ENCODE results near the gene ARHGAP21.

Gene ARHGAP21

GRCh38 chr10:24698270-24698669 is 25.4 kb downstream of the ARHGAP21 start:
- peaks cover 0 to 3% of the 10 kb centered on the region in 2 experiments for H3K36me3 ChIP-seq (ENCODE audit: control insufficient read depth in 1 of 2, insufficient read depth in 2 of 2, low read length in 2 of 2)
- H2AFZ ChIP-seq (ENCODE audit: insufficient read depth, low read length, poor library complexity), result no peak overlapping the region
- peaks cover 9% of the 10 kb centered on the region for H3K79me1 ChIP-seq (ENCODE audit: low read length)
- H3K4me3 ChIP-seq (ENCODE audit: low read depth, low read length), result no peak overlapping the region
- no CpG with 5 or more reads among the region's 3 CpGs for WGBS (ENCODE audit: extremely low coverage, insufficient coverage, insufficient read length)
- peaks cover 13% of the 10 kb centered on the region for H3K79me2 ChIP-seq (ENCODE audit: control insufficient read depth, insufficient read depth, low read length, poor library complexity)
- H3K18ac ChIP-seq (ENCODE audit: low read length), result no peak overlapping the region
- peaks cover 14 to 23% of the 10 kb centered on the region in 2 experiments for H3K4me1 ChIP-seq (ENCODE audit: control insufficient read depth in 1 of 2, insufficient read depth in 2 of 2, low read length in 2 of 2)
- no peak overlapping the region for H3K27ac ChIP-seq (ENCODE audit: low read depth, low read length)
- H3K23ac ChIP-seq (ENCODE audit: low read length), result no peak overlapping the region
- H3K27me3 ChIP-seq (ENCODE audit: insufficient read depth, low read length), result no peaks in the 10 kb centered on the region
- peak overlapping the region; percentile 90 for H3K4ac ChIP-seq (ENCODE audit: low read depth, low read length)
- no peak overlapping the region for H2AK5ac ChIP-seq (ENCODE audit: low read length)
- H2BK120ac ChIP-seq (ENCODE audit: insufficient read depth, low read length, poor library complexity), result no peak overlapping the region
- H2BK5ac ChIP-seq (ENCODE audit: low read depth, low read length, poor library complexity), result no peak overlapping the region
- no peak overlapping the region for H4K12ac ChIP-seq (ENCODE audit: low read depth, low read length)
- no peak overlapping the region for H3K9ac ChIP-seq (ENCODE audit: low read length)
- no peak for DNase-seq
- no peak overlapping the region for H3K4me2 ChIP-seq (ENCODE audit: low read length)
- no peak overlapping the region for H4K91ac ChIP-seq (ENCODE audit: low read depth, low read length)
- H2BK12ac ChIP-seq (ENCODE audit: low read length), result no peak overlapping the region
- H3K14ac ChIP-seq (ENCODE audit: low read length), result no peak overlapping the region
- no peak overlapping the region for H4K8ac ChIP-seq (ENCODE audit: low read depth, low read length)
- H3K9me3 ChIP-seq (ENCODE audit: insufficient read depth, low read depth, low read length), result peaks cover 2% of the 10 kb centered on the region

GRCh38 chr10:24697080-24697479 is 26.6 kb downstream of the ARHGAP21 start:
- no peak overlapping the region for H3K14ac ChIP-seq (ENCODE audit: low read length)
- no peak overlapping the region for H3K4me2 ChIP-seq (ENCODE audit: low read length)
- no peak overlapping the region for H2AFZ ChIP-seq (ENCODE audit: insufficient read depth, low read length, poor library complexity)
- H3K79me2 ChIP-seq (ENCODE audit: control insufficient read depth, insufficient read depth, low read length, poor library complexity), result peaks cover 13% of the 10 kb centered on the region
- H3K9me3 ChIP-seq (ENCODE audit: insufficient read depth, low read depth, low read length), result peaks cover 2% of the 10 kb centered on the region
- H4K8ac ChIP-seq (ENCODE audit: low read depth, low read length), result no peak overlapping the region
- H3K18ac ChIP-seq (ENCODE audit: low read length), result no peak overlapping the region
- no peak overlapping the region for H4K91ac ChIP-seq (ENCODE audit: low read depth, low read length)
- H3K9ac ChIP-seq (ENCODE audit: low read length), result no peak overlapping the region
- no peak overlapping the region for H2BK12ac ChIP-seq (ENCODE audit: low read length)
- peaks cover 14 to 23% of the 10 kb centered on the region in 2 experiments for H3K4me1 ChIP-seq (ENCODE audit: control insufficient read depth in 1 of 2, insufficient read depth in 2 of 2, low read length in 2 of 2)
- H3K27me3 ChIP-seq (ENCODE audit: insufficient read depth, low read length), result no peaks in the 10 kb centered on the region
- no peak overlapping the region for H3K23ac ChIP-seq (ENCODE audit: low read length)
- H3K79me1 ChIP-seq (ENCODE audit: low read length), result peaks cover 9% of the 10 kb centered on the region
- no peak overlapping the region for H2BK120ac ChIP-seq (ENCODE audit: insufficient read depth, low read length, poor library complexity)
- H3K4ac ChIP-seq (ENCODE audit: low read depth, low read length), result peak overlapping the region; percentile 15
- no peak overlapping the region for H2BK5ac ChIP-seq (ENCODE audit: low read depth, low read length, poor library complexity)
- WGBS (ENCODE audit: extremely low coverage, insufficient coverage, insufficient read length), result no CpG with 5 or more reads among the region's 2 CpGs
- no peak for DNase-seq
- H3K27ac ChIP-seq (ENCODE audit: low read depth, low read length), result no peak overlapping the region
- peaks cover 0 to 3% of the 10 kb centered on the region in 2 experiments for H3K36me3 ChIP-seq (ENCODE audit: control insufficient read depth in 1 of 2, insufficient read depth in 2 of 2, low read length in 2 of 2)
- no peak overlapping the region for H3K4me3 ChIP-seq (ENCODE audit: low read depth, low read length)
- no peak overlapping the region for H4K12ac ChIP-seq (ENCODE audit: low read depth, low read length)
- H2AK5ac ChIP-seq (ENCODE audit: low read length), result no peak overlapping the region

- Histone ChIP-seq H3K36me3 (ENCODE audit: control insufficient read depth in 1 of 2, insufficient read depth in 2 of 2, low read length in 2 of 2) (peaks cover 0 to 5% of the 10 kb centered on the region in 2 experiments), H3K18ac (ENCODE audit: low read length) (no peak overlapping the region), H2BK5ac (ENCODE audit: low read depth, low read length, poor library complexity) (peak overlapping the region; percentile 3), H3K79me2 (ENCODE audit: control insufficient read depth, insufficient read depth, low read length, poor library complexity) (peaks cover 11% of the 10 kb centered on the region), H4K8ac (ENCODE audit: low read depth, low read length) (no peak overlapping the region), H2AFZ (ENCODE audit: insufficient read depth, low read length, poor library complexity) (no peak overlapping the region), H3K23ac (ENCODE audit: low read length) (peak overlapping the region; percentile 83), H2BK12ac (ENCODE audit: low read length) (no peak overlapping the region), H3K9me3 (ENCODE audit: insufficient read depth, low read depth, low read length) (peaks cover 2% of the 10 kb centered on the region), H3K4me3 (ENCODE audit: low read depth, low read length) (no peak overlapping the region), H3K14ac (ENCODE audit: low read length) (no peak overlapping the region), H4K12ac (ENCODE audit: low read depth, low read length) (no peak overlapping the region), H3K27me3 (ENCODE audit: insufficient read depth, low read length) (no peaks in the 10 kb centered on the region), H2AK5ac (ENCODE audit: low read length) (no peak overlapping the region), H2BK120ac (ENCODE audit: insufficient read depth, low read length, poor library complexity) (no peak overlapping the region), H3K27ac (ENCODE audit: low read depth, low read length) (no peak overlapping the region), H3K4me1 (ENCODE audit: control insufficient read depth in 1 of 2, insufficient read depth in 2 of 2, low read length in 2 of 2) (peaks cover 11 to 21% of the 10 kb centered on the region in 2 experiments), H3K79me1 (ENCODE audit: low read length) (peaks cover 7% of the 10 kb centered on the region), H3K9ac (ENCODE audit: low read length) (no peak overlapping the region), H4K91ac (ENCODE audit: low read depth, low read length) (peak overlapping the region; percentile 4), H3K4me2 (ENCODE audit: low read length) (peak overlapping the region; percentile 22), H3K4ac (ENCODE audit: low read depth, low read length) (peak overlapping the region; percentile 24)
- no CpG with 5 or more reads among the region's 3 CpGs for WGBS (ENCODE audit: extremely low coverage, insufficient coverage, insufficient read length)
- DNase-seq, result peak; percentile 66 to 84
These were observed 28.2 kb downstream of the ARHGAP21 start for GRCh38 chr10:24695452-24695851.

GRCh38 chr10:24694086-24694485 is 29.6 kb downstream of the ARHGAP21 start:
- Histone ChIP-seq H2BK12ac (ENCODE audit: low read length) (no peak overlapping the region), H2AK5ac (ENCODE audit: low read length) (no peak overlapping the region), H4K12ac (ENCODE audit: low read depth, low read length) (no peak overlapping the region), H3K14ac (ENCODE audit: low read length) (no peak overlapping the region), H3K4ac (ENCODE audit: low read depth, low read length) (peak overlapping the region; percentile 7), H3K4me3 (ENCODE audit: low read depth, low read length) (no peak overlapping the region), H3K79me2 (ENCODE audit: control insufficient read depth, insufficient read depth, low read length, poor library complexity) (peaks cover 7% of the 10 kb centered on the region), H3K36me3 (ENCODE audit: control insufficient read depth in 1 of 2, insufficient read depth in 2 of 2, low read length in 2 of 2) (peaks cover 0 to 2% of the 10 kb centered on the region in 2 experiments), H3K18ac (ENCODE audit: low read length) (no peak overlapping the region), H3K9ac (ENCODE audit: low read length) (no peak overlapping the region), H3K9me3 (ENCODE audit: insufficient read depth, low read depth, low read length) (no peaks in the 10 kb centered on the region), H3K4me2 (ENCODE audit: low read length) (no peak overlapping the region), H4K91ac (ENCODE audit: low read depth, low read length) (no peak overlapping the region), H2BK120ac (ENCODE audit: insufficient read depth, low read length, poor library complexity) (no peak overlapping the region), H3K27ac (ENCODE audit: low read depth, low read length) (no peak overlapping the region), H3K79me1 (ENCODE audit: low read length) (peaks cover 5% of the 10 kb centered on the region), H3K27me3 (ENCODE audit: insufficient read depth, low read length) (no peaks in the 10 kb centered on the region), H2BK5ac (ENCODE audit: low read depth, low read length, poor library complexity) (no peak overlapping the region), H2AFZ (ENCODE audit: insufficient read depth, low read length, poor library complexity) (no peak overlapping the region), H3K23ac (ENCODE audit: low read length) (no peak overlapping the region), H3K4me1 (ENCODE audit: control insufficient read depth in 1 of 2, insufficient read depth in 2 of 2, low read length in 2 of 2) (peaks cover 5 to 13% of the 10 kb centered on the region in 2 experiments), H4K8ac (ENCODE audit: low read depth, low read length) (no peak overlapping the region)
- DNase-seq, result peak; percentile 79 to 89
- WGBS (ENCODE audit: extremely low coverage, insufficient coverage, insufficient read length), result no CpG with 5 or more reads among the region's 5 CpGs
